GM23338 (cell line): ENCODE data around the gene CD59. TPM values are rescaled to one million over a fixed set of nuclear protein-coding genes. Genes with fewer than 3 reads are reported as not detected.

Experiments
- ATAC-seq: fragments of 200-7000 bp; cut with Tn5 transposase; 3 replicates; pipeline ENCODE4 v1.9.1; 2020
- DNase-seq: peaks from one replicate; pipeline ENCODE4 v3.0.0-alpha.2; 2015; ENCODE audit warnings: low spot score
- H2AFZ ChIP-seq: fragments of 200-600 bp; sonication (generic); 2 replicates; pipeline ENCODE4 v1.8.0; 2016; ENCODE audit warnings: antibody characterized with exemption, mild to moderate bottlenecking, moderate library complexity
- H3F3A ChIP-seq: fragments of 200-600 bp; sonication (generic); replicated peaks from 2 replicates; pipeline ENCODE4 v1.8.0; 2017; ENCODE audit warnings: antibody characterized with exemption, mixed run types, low read depth
- H3K27ac ChIP-seq: fragments of 200-600 bp; sonication (generic); 2 replicates; pipeline ENCODE4 v1.6.1; 2016; ENCODE audit warnings: low read depth
- H3K27me3 ChIP-seq: fragments of 200-600 bp; sonication (generic); 2 replicates; pipeline ENCODE4 v1.8.0; 2016; ENCODE audit warnings: mild to moderate bottlenecking, mixed run types, moderate library complexity; ENCODE audit not compliant: insufficient read depth
- H3K36me3 ChIP-seq: fragments of 200-600 bp; sonication (generic); 2 replicates; pipeline ENCODE4 v1.8.0; 2016; ENCODE audit warnings: mild to moderate bottlenecking; ENCODE audit not compliant: insufficient read depth
- H3K4me1 ChIP-seq: fragments of 200-600 bp; sonication (generic); 2 replicates; pipeline ENCODE4 v1.8.0; 2016; ENCODE audit warnings: mild to moderate bottlenecking, moderate library complexity; ENCODE audit not compliant: insufficient read depth
- H3K4me2 ChIP-seq: fragments of 200-600 bp; sonication (generic); 2 replicates; pipeline ENCODE4 v1.7.1; 2017; ENCODE audit warnings: mixed run types
- H3K4me3 ChIP-seq: fragments of 200-600 bp; sonication (generic); 2 replicates; pipeline ENCODE4 v1.6.1; 2016; ENCODE audit warnings: mixed run types
- H3K79me2 ChIP-seq: fragments of 200-600 bp; sonication (generic); replicated peaks from 2 replicates; pipeline ENCODE4 v1.8.0; 2017; ENCODE audit warnings: mild to moderate bottlenecking; ENCODE audit not compliant: insufficient read depth
- H3K9me2 ChIP-seq: fragments of 200-600 bp; sonication (generic); 2 replicates; pipeline ENCODE4 v1.8.0; 2017; ENCODE audit not compliant: insufficient read depth
- H4K20me1 ChIP-seq: fragments of 200-600 bp; sonication (generic); replicated peaks from 2 replicates; pipeline ENCODE4 v1.8.0; 2017; ENCODE audit warnings: mild to moderate bottlenecking; ENCODE audit not compliant: insufficient read depth
- H3K27ac Mint-ChIP-seq: 2 replicates; pipeline ENCODE4 v1.8.0; 2020; ENCODE audit warnings: inconsistent platforms, mild to moderate bottlenecking, moderate library complexity, mixed read lengths
- H3K27me3 Mint-ChIP-seq: 3 replicates; pipeline ENCODE4 v1.8.0; 2022; ENCODE audit warnings: low read depth, mild to moderate bottlenecking, moderate library complexity, mixed read lengths, inconsistent platforms; ENCODE audit not compliant: insufficient read depth, poor library complexity
- H3K36me3 Mint-ChIP-seq: 3 replicates; pipeline ENCODE4 v1.8.0; 2021; ENCODE audit warnings: low read depth, mild to moderate bottlenecking, inconsistent platforms, moderate library complexity, mixed read lengths
- H3K4me1 Mint-ChIP-seq: 3 replicates; pipeline ENCODE4 v1.8.0; 2020; ENCODE audit warnings: mild to moderate bottlenecking, inconsistent platforms, mixed read lengths
- H3K4me3 Mint-ChIP-seq: 3 replicates; pipeline ENCODE4 v1.8.0; 2021; ENCODE audit warnings: moderate library complexity, mild to moderate bottlenecking, inconsistent platforms, mixed read lengths
- H3K9me3 Mint-ChIP-seq: 3 replicates; pipeline ENCODE4 v1.8.0; 2020; ENCODE audit warnings: moderate library complexity, mild to moderate bottlenecking, inconsistent platforms, mixed read lengths
- CREB1 ChIP-seq: fragments of 250-450 bp; sonication (Bioruptor Pico); IDR thresholded peaks from 2 replicates; pipeline ENCODE4 v1.5.0; 2020; ENCODE audit warnings: low read depth, mild to moderate bottlenecking, moderate library complexity
- EZH2 ChIP-seq: fragments of 200-600 bp; sonication (generic); IDR thresholded peaks from one replicate; pipeline ENCODE4 v1.8.0; 2017; ENCODE audit warnings: antibody characterized with exemption, mild to moderate bottlenecking, low read depth; ENCODE audit not compliant: unreplicated experiment
- NANOG ChIP-seq: IDR thresholded peaks from 2 replicates; pipeline ENCODE4 v1.6.1; 2016; ENCODE audit warnings: antibody characterized with exemption, borderline replicate concordance
- ZNF114 ChIP-seq: fragments of 250-450 bp; sonication (Bioruptor Pico); IDR thresholded peaks from 2 replicates; pipeline ENCODE4 v1.5.0; 2020; ENCODE audit warnings: mild to moderate bottlenecking, moderate library complexity
- ZNF331 ChIP-seq: fragments of 250-450 bp; sonication (Bioruptor Pico); IDR thresholded peaks from 2 replicates; pipeline ENCODE4 v1.5.0; 2020; ENCODE audit warnings: low read depth, mild to moderate bottlenecking, moderate library complexity
- polyA plus RNA-seq: library from polyadenylated mRNA; unstranded; fragments of >200 nt; fragmentation: Nextera tagmentation; extraction: Ambion mirVana; gene quantifications from 2 replicates; pipeline ENCODE4 v1.2.1, GENCODE V29; 2016
- total RNA-seq: library from RNA; depleted of rRNA; stranded (reverse); fragments of >200 nt; shearing (Covaris generic); gene quantifications from 2 replicates; pipeline ENCODE4 v1.2.3, GENCODE V29; 2014
- TF ChIP-seq, protein P1 (sequence below): IDR thresholded peaks from 2 replicates; pipeline ENCODE4 v1.6.1; 2016; ENCODE audit warnings: antibody characterized with exemption
- TF ChIP-seq, protein P2 (sequence below): fragments of 250-450 bp; sonication (Bioruptor Pico); IDR thresholded peaks from 2 replicates; pipeline ENCODE4 v1.5.0; 2020; ENCODE audit warnings: mild to moderate bottlenecking, moderate library complexity
- TF ChIP-seq, protein P3 (sequence below): IDR thresholded peaks from one replicate; pipeline ENCODE4 v1.6.1; 2018; ENCODE audit warnings: antibody characterized with exemption; ENCODE audit not compliant: unreplicated experiment

CD59 gene
- total and polyA plus RNA-seq, 2 experiments from 2014 or later, result 41.5 to 86.6 TPM

DNA sequence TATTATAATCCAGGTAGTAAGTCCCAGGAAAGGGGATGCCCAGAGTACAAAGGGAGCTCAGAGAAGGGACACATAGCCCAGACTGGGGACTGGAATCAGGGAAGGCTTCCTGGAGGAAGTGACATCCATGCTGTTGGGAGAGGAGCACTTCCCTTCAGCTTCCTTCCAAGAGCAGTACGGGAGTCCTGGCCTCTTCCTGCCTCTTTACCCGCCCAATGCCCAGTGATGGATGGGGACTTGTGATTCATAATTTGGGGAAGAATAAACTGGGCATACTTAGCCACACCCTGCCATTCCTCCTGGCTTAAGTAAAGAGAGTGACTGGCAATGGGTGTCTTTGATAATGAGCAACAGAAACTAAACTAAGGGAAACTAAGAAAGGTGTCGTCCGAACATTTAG is 47.1 kb downstream of the CD59 start:
- Histone ChIP-seq H3F3A (no peaks in the 10 kb centered on the region), H3K27me3 (no peaks in the 10 kb centered on the region), H3K27ac (no peak overlapping the region), H3K79me2 (no peaks in the 10 kb centered on the region), H3K4me3 (no peak overlapping the region), H3K9me2 (no peaks in the 10 kb centered on the region), H3K4me1 (peaks cover 33% of the 10 kb centered on the region), H4K20me1 (no peaks in the 10 kb centered on the region), H3K4me2 (no peak overlapping the region), H2AFZ (no peak overlapping the region), H3K36me3 (no peaks in the 10 kb centered on the region)
- H3K4me1 Mint-ChIP-seq, result peaks cover 29% of the 10 kb centered on the region
- TF ChIP-seq, protein P1, sequence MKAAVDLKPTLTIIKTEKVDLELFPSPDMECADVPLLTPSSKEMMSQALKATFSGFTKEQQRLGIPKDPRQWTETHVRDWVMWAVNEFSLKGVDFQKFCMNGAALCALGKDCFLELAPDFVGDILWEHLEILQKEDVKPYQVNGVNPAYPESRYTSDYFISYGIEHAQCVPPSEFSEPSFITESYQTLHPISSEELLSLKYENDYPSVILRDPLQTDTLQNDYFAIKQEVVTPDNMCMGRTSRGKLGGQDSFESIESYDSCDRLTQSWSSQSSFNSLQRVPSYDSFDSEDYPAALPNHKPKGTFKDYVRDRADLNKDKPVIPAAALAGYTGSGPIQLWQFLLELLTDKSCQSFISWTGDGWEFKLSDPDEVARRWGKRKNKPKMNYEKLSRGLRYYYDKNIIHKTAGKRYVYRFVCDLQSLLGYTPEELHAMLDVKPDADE, result no peak
- TF ChIP-seq NANOG (no peak), CREB1 (no peak), ZNF114 (CRISPR knock-in tag) (no peak), ZNF331 (no peak), EZH2 (no peak)
- TF ChIP-seq, protein P2, sequence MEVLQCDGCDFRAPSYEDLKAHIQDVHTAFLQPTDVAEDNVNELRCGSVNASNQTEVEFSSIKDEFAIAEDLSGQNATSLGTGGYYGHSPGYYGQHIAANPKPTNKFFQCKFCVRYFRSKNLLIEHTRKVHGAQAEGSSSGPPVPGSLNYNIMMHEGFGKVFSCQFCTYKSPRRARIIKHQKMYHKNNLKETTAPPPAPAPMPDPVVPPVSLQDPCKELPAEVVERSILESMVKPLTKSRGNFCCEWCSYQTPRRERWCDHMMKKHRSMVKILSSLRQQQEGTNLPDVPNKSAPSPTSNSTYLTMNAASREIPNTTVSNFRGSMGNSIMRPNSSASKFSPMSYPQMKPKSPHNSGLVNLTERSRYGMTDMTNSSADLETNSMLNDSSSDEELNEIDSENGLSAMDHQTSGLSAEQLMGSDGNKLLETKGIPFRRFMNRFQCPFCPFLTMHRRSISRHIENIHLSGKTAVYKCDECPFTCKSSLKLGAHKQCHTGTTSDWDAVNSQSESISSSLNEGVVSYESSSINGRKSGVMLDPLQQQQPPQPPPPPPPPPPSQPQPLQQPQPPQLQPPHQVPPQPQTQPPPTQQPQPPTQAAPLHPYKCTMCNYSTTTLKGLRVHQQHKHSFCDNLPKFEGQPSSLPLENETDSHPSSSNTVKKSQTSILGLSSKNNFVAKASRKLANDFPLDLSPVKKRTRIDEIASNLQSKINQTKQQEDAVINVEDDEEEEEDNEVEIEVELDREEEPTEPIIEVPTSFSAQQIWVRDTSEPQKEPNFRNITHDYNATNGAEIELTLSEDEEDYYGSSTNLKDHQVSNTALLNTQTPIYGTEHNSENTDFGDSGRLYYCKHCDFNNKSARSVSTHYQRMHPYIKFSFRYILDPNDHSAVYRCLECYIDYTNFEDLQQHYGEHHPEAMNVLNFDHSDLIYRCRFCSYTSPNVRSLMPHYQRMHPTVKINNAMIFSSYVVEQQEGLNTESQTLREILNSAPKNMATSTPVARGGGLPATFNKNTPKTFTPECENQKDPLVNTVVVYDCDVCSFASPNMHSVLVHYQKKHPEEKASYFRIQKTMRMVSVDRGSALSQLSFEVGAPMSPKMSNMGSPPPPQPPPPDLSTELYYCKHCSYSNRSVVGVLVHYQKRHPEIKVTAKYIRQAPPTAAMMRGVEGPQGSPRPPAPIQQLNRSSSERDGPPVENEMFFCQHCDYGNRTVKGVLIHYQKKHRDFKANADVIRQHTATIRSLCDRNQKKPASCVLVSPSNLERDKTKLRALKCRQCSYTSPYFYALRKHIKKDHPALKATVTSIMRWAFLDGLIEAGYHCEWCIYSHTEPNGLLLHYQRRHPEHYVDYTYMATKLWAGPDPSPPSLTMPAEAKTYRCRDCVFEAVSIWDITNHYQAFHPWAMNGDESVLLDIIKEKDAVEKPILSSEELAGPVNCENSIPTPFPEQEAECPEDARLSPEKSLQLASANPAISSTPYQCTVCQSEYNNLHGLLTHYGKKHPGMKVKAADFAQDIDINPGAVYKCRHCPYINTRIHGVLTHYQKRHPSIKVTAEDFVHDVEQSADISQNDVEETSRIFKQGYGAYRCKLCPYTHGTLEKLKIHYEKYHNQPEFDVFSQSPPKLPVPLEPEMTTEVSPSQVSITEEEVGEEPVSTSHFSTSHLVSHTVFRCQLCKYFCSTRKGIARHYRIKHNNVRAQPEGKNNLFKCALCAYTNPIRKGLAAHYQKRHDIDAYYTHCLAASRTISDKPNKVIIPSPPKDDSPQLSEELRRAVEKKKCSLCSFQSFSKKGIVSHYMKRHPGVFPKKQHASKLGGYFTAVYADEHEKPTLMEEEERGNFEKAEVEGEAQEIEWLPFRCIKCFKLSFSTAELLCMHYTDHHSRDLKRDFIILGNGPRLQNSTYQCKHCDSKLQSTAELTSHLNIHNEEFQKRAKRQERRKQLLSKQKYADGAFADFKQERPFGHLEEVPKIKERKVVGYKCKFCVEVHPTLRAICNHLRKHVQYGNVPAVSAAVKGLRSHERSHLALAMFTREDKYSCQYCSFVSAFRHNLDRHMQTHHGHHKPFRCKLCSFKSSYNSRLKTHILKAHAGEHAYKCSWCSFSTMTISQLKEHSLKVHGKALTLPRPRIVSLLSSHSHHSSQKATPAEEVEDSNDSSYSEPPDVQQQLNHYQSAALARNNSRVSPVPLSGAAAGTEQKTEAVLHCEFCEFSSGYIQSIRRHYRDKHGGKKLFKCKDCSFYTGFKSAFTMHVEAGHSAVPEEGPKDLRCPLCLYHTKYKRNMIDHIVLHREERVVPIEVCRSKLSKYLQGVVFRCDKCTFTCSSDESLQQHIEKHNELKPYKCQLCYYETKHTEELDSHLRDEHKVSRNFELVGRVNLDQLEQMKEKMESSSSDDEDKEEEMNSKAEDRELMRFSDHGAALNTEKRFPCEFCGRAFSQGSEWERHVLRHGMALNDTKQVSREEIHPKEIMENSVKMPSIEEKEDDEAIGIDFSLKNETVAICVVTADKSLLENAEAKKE, result no peak
- TF ChIP-seq, protein P3, sequence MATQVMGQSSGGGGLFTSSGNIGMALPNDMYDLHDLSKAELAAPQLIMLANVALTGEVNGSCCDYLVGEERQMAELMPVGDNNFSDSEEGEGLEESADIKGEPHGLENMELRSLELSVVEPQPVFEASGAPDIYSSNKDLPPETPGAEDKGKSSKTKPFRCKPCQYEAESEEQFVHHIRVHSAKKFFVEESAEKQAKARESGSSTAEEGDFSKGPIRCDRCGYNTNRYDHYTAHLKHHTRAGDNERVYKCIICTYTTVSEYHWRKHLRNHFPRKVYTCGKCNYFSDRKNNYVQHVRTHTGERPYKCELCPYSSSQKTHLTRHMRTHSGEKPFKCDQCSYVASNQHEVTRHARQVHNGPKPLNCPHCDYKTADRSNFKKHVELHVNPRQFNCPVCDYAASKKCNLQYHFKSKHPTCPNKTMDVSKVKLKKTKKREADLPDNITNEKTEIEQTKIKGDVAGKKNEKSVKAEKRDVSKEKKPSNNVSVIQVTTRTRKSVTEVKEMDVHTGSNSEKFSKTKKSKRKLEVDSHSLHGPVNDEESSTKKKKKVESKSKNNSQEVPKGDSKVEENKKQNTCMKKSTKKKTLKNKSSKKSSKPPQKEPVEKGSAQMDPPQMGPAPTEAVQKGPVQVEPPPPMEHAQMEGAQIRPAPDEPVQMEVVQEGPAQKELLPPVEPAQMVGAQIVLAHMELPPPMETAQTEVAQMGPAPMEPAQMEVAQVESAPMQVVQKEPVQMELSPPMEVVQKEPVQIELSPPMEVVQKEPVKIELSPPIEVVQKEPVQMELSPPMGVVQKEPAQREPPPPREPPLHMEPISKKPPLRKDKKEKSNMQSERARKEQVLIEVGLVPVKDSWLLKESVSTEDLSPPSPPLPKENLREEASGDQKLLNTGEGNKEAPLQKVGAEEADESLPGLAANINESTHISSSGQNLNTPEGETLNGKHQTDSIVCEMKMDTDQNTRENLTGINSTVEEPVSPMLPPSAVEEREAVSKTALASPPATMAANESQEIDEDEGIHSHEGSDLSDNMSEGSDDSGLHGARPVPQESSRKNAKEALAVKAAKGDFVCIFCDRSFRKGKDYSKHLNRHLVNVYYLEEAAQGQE, result no peak
- no peaks in the 10 kb centered on the region for H3K36me3 Mint-ChIP-seq
- ATAC-seq, result no peak
- no peak for DNase-seq
- peaks cover 2% of the 10 kb centered on the region for H3K27me3 Mint-ChIP-seq
- H3K9me3 Mint-ChIP-seq, result no peaks in the 10 kb centered on the region
- H3K27ac Mint-ChIP-seq, result no peak overlapping the region
- H3K4me3 Mint-ChIP-seq, result no peak overlapping the region
